Esophagus squamous epithelium (tissue), 5 donors: Measurements from ENCODE around the gene CR1L. TPM values are rescaled to one million over a fixed set of nuclear protein-coding genes. Genes with fewer than 3 reads are reported as not detected.
A peak's percentile ranks its signal among the peaks of the same experiment; 100 is the strongest.

Experiments
- DNase-seq: peaks from one replicate; lab custom pipeline; 2025; lab: John Stamatoyannopoulos, UW
- H3K27ac ChIP-seq, 4 donors: fragments of 200-600 bp; sonication (generic); one replicate each; pipeline ENCODE4 v1.5.1; 2016 to 2019; ENCODE audit warnings: mild to moderate bottlenecking in 1 of 4
- H3K27me3 ChIP-seq, 4 donors: fragments of 200-600 bp; sonication (generic); 1 replicate in 3 of 4; 2 replicates in 1 of 4; pipeline versions ENCODE4 v1.5.1 to v1.6.0; 2017 to 2021; ENCODE audit warnings: antibody characterized with exemption in 1 of 4
- H3K36me3 ChIP-seq, 3 donors: fragments of 200-600 bp; sonication (generic); one replicate each; pipeline ENCODE4 v1.5.1; 2016 to 2019
- H3K4me1 ChIP-seq, 3 donors: fragments of 200-600 bp; sonication (generic); one replicate each; pipeline ENCODE4 v1.5.1; 2017 to 2019
- H3K4me3 ChIP-seq, 4 donors: fragments of 200-600 bp; sonication (generic); 1 replicate in 3 of 4; 2 replicates in 1 of 4; pipeline ENCODE4 v1.5.1; 2016 to 2019; ENCODE audit warnings: mild to moderate bottlenecking in 2 of 4, moderate library complexity in 1 of 4
- H3K9me3 ChIP-seq, 3 donors: fragments of 200-600 bp; sonication (generic); one replicate each; pipeline ENCODE4 v1.5.1; 2016 to 2019
- CTCF ChIP-seq, 6 experiments: fragments of 450-650 bp in 4 of 6; fragments of 200-600 bp in 2 of 6; sonication (generic) in 2 of 6; IDR thresholded peaks; one replicate each; pipeline ENCODE4 v1.5.1; 2016 to 2019; ENCODE audit warnings: antibody characterized with exemption in 6 of 6, mild to moderate bottlenecking in 4 of 6, moderate library complexity in 4 of 6
- POLR2A ChIP-seq, 4 donors: fragments of 450-650 bp; IDR thresholded peaks; one replicate each; pipeline ENCODE4 v1.6.1; 2017; ENCODE audit warnings: antibody characterized with exemption in 4 of 4, mild to moderate bottlenecking in 4 of 4, moderate library complexity in 3 of 4
- WGBS, 2 donors: methylation state at CpG; one replicate each; pipeline ENCODE4 v1.1.5; 2018; 5-methylcytosine and 5-hydroxymethylcytosine counted together
- intact Hi-C: fragments of 100-400 bp; cut with DNase I; formaldehyde crosslinking; loops from one replicate; pipeline ENCODE4 v1.15.0; 2022
- total RNA-seq, 4 donors: library from RNA; depleted of rRNA; stranded (reverse); fragments of >200 nt; gene quantifications; one replicate each; pipeline ENCODE4 v1.1.0, GENCODE V29; 2016
- donor health status: DM: yes; HTN: yes; CAD: no.

CR1L gene
- not detected for total RNA-seq

- intact Hi-C loops, result no loop called here
- no peak for TF ChIP-seq CTCF (IDR thresholded peaks at IDR 0.05)
- no peak for TF ChIP-seq POLR2A (IDR thresholded peaks at IDR 0.05)
- DNase-seq, result no peak
- Histone ChIP-seq H3K4me1 (peaks cover 0 to 18% (median 7%) of the 10 kb centered on the region in 3 donors), H3K27me3 (peaks cover 0 to 32% (median 0%) of the 10 kb centered on the region in 4 donors), H3K9me3 (no peaks in the 10 kb centered on the region), H3K27ac (no peak within 1 kb of the TSS), H3K36me3 (no peaks in the 10 kb centered on the region), H3K4me3 (peak within 1 kb of the TSS; percentile 40 to 71 (median 51))
- WGBS, 2 donors, result 9 to 14% methylated on average over 10 to 14 of the region's 65 CpGs
Observed at GRCh38 chr1:207644852-207645634, at the start of gene CR1L. Gene CR1L (plus strand): TSS chr1:207645133. CDS start chr1:207645234, 101 bp downstream.

- H3K4me3 ChIP-seq, result no peak overlapping the region
- 49 to 62% methylated on average over 6 of the region's 6 CpGs for WGBS, 2 donors
- H3K9me3 ChIP-seq, result no peaks in the 10 kb centered on the region
- H3K36me3 ChIP-seq, result no peaks in the 10 kb centered on the region
- H3K4me1 ChIP-seq, result no peaks in the 10 kb centered on the region
- DNase-seq, result no peak
- H3K27ac ChIP-seq, result no peak overlapping the region
- no peaks in the 10 kb centered on the region for H3K27me3 ChIP-seq
- TF ChIP-seq CTCF (IDR thresholded peaks at IDR 0.05), result no peak
- no peak for TF ChIP-seq POLR2A (IDR thresholded peaks at IDR 0.05)
- intact Hi-C loops, result no loop called here
Observed at GRCh38 chr1:207603777-207604176, 41.2 kb upstream of the CR1L start.

GRCh38 chr1:207605444-207606361 lies 39.2 kb upstream of the CR1L start:
- no peak for TF ChIP-seq POLR2A (IDR thresholded peaks at IDR 0.05)
- TF ChIP-seq CTCF (IDR thresholded peaks at IDR 0.05), result no peak
- Histone ChIP-seq H3K27ac (no peak overlapping the region), H3K27me3 (no peaks in the 10 kb centered on the region), H3K4me1 (no peaks in the 10 kb centered on the region), H3K9me3 (no peaks in the 10 kb centered on the region), H3K4me3 (no peak overlapping the region), H3K36me3 (no peaks in the 10 kb centered on the region)
- intact Hi-C loops, result no loop called here
- 92 to 94% methylated on average over 7 of the region's 7 CpGs for WGBS, 2 donors
- no peak for DNase-seq

- Histone ChIP-seq H3K36me3 (no peaks in the 10 kb centered on the region), H3K27ac (no peak overlapping the region), H3K4me3 (no peak overlapping the region), H3K27me3 (no peaks in the 10 kb centered on the region), H3K4me1 (no peaks in the 10 kb centered on the region), H3K9me3 (no peaks in the 10 kb centered on the region)
- DNase-seq, result no peak
- TF ChIP-seq POLR2A (IDR thresholded peaks at IDR 0.05) (no peak), CTCF (IDR thresholded peaks at IDR 0.05) (no peak)
- intact Hi-C loops, result no loop called here
- WGBS, 2 donors, result 31 to 47% methylated on average over 2 of the region's 2 CpGs
Observed at GRCh38 chr1:207606362-207606755, 38.6 kb upstream of the CR1L start.

- Histone ChIP-seq H3K27ac (no peak overlapping the region), H3K36me3 (no peaks in the 10 kb centered on the region), H3K4me1 (no peaks in the 10 kb centered on the region), H3K9me3 (no peaks in the 10 kb centered on the region), H3K4me3 (no peak overlapping the region), H3K27me3 (peaks cover 0 to 5% (median 2%) of the 10 kb centered on the region in 4 donors)
- 70 to 94% methylated on average over 2 to 7 of the region's 11 CpGs for WGBS, 2 donors
- TF ChIP-seq CTCF (IDR thresholded peaks at IDR 0.05) (no peak), POLR2A (IDR thresholded peaks at IDR 0.05) (no peak)
- intact Hi-C loops, result no loop called here
- DNase-seq, result no peak
Observed at GRCh38 chr1:207612762-207613161, 32.2 kb upstream of the CR1L start.
